Measurements from ENCODE around the gene MRO. TPM values are rescaled to one million over a fixed set of nuclear protein-coding genes. Genes with fewer than 3 reads are reported as not detected.

The MRO gene
- total and polyA plus RNA-seq, 2 of the 4 experiments (the other 2 are of a cell fraction): not detected

DNA sequence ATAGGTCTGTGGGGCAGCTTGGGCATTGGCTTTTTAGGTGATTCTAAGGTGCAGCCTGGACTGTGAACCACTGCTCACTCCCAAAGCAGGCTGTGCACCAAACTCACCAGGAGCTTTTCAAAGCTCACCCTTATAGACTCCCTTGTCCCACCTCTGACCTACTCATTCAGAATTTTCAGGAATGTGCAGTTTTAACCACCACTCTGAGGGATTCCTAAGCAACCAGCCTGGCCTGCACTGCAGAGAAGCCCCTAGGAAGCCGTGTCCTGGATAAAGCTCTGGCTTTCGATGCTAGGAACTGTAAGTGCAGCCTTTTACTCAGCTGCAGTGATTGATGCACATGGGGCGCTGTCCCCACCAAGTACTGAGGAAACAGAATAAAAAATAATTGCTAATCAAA, 33.0 kb downstream of the MRO start:
- TF ChIP-seq SMC3 (IDR thresholded peaks at IDR 0.05; ENCODE audit: low read depth, low read length): no peak
- TF ChIP-seq, protein P1, sequence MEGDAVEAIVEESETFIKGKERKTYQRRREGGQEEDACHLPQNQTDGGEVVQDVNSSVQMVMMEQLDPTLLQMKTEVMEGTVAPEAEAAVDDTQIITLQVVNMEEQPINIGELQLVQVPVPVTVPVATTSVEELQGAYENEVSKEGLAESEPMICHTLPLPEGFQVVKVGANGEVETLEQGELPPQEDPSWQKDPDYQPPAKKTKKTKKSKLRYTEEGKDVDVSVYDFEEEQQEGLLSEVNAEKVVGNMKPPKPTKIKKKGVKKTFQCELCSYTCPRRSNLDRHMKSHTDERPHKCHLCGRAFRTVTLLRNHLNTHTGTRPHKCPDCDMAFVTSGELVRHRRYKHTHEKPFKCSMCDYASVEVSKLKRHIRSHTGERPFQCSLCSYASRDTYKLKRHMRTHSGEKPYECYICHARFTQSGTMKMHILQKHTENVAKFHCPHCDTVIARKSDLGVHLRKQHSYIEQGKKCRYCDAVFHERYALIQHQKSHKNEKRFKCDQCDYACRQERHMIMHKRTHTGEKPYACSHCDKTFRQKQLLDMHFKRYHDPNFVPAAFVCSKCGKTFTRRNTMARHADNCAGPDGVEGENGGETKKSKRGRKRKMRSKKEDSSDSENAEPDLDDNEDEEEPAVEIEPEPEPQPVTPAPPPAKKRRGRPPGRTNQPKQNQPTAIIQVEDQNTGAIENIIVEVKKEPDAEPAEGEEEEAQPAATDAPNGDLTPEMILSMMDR (conservative IDR thresholded peaks at IDR 0.05; ENCODE audit: low read depth, low read length): no peak
- TF ChIP-seq CHD1 (IDR thresholded peaks at IDR 0.05; ENCODE audit: low read depth, low read length): no peak
- TF ChIP-seq RAD21 (IDR thresholded peaks at IDR 0.05; ENCODE audit: low read length): no peak
- no peak for TF ChIP-seq MXI1 (IDR thresholded peaks at IDR 0.05; ENCODE audit: borderline replicate concordance, low read depth, low read length)
- TF ChIP-seq, protein P2, sequence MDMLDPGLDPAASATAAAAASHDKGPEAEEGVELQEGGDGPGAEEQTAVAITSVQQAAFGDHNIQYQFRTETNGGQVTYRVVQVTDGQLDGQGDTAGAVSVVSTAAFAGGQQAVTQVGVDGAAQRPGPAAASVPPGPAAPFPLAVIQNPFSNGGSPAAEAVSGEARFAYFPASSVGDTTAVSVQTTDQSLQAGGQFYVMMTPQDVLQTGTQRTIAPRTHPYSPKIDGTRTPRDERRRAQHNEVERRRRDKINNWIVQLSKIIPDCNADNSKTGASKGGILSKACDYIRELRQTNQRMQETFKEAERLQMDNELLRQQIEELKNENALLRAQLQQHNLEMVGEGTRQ (IDR thresholded peaks at IDR 0.05; ENCODE audit: low read depth, low read length): no peak
- no peak for TF ChIP-seq RCOR1 (IDR thresholded peaks at IDR 0.05; ENCODE audit: insufficient replicate concordance, low read length)
- TF ChIP-seq MAFK (IDR thresholded peaks at IDR 0.05; ENCODE audit: low read depth, low read length): no peak
- TF ChIP-seq FOS (IDR thresholded peaks at IDR 0.05; ENCODE audit: low read depth, low read length): no peak
- no peak for TF ChIP-seq MAZ (IDR thresholded peaks at IDR 0.05; ENCODE audit: borderline replicate concordance, low read depth, low read length)
- no peak for TF ChIP-seq NFE2L2 (IDR thresholded peaks at IDR 0.05; ENCODE audit: low read depth, low read length)
- TF ChIP-seq CEBPB (IDR thresholded peaks at IDR 0.05; ENCODE audit: low read depth, low read length): no peak
- no peak for TF ChIP-seq BHLHE40 (IDR thresholded peaks at IDR 0.05; ENCODE audit: low read depth, low read length)
- TF ChIP-seq, protein P3, sequence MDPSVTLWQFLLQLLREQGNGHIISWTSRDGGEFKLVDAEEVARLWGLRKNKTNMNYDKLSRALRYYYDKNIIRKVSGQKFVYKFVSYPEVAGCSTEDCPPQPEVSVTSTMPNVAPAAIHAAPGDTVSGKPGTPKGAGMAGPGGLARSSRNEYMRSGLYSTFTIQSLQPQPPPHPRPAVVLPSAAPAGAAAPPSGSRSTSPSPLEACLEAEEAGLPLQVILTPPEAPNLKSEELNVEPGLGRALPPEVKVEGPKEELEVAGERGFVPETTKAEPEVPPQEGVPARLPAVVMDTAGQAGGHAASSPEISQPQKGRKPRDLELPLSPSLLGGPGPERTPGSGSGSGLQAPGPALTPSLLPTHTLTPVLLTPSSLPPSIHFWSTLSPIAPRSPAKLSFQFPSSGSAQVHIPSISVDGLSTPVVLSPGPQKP (IDR thresholded peaks at IDR 0.05; ENCODE audit: borderline replicate concordance, low read depth, low read length): no peak
- no peak for TF ChIP-seq RFX5 (IDR thresholded peaks at IDR 0.05; ENCODE audit: low read depth, low read length)
- TF ChIP-seq POLR2A (IDR thresholded peaks at IDR 0.05; ENCODE audit: low read depth, low read length): no peak
- no peak overlapping the region for H3K27ac ChIP-seq (ENCODE audit: insufficient read depth, low read length)
- no peaks in the 10 kb centered on the region for H3K4me1 ChIP-seq (ENCODE audit: control insufficient read depth, insufficient read depth, low read length)
- no peak overlapping the region for H2AK5ac ChIP-seq (ENCODE audit: low read depth, low read length)
- H2BK5ac ChIP-seq (ENCODE audit: low read depth, low read length, poor library complexity, severe bottlenecking): no peak overlapping the region
- intact Hi-C loops (cut with micrococcal nuclease): no loop called here
- H3K27me3 ChIP-seq (ENCODE audit: control insufficient read depth, insufficient read depth, low read length): no peaks in the 10 kb centered on the region
- in situ Hi-C loops (cut with MboI; ENCODE audit: low sequenced_read_pairs): no loop called here
- no peaks in the 10 kb centered on the region for H3K9me3 ChIP-seq (ENCODE audit: control insufficient read depth, insufficient read depth, low read length)
- H3K56ac ChIP-seq (ENCODE audit: extremely low read depth, insufficient read depth, low read length): no peak overlapping the region
- no peaks in the 10 kb centered on the region for H3K9me1 ChIP-seq (ENCODE audit: insufficient read depth, low read length)
- no peak overlapping the region for H3K9ac ChIP-seq (ENCODE audit: low read depth, low read length)
- no TSS peak for BruUV-seq (replicated peaks)
- H2BK20ac ChIP-seq (ENCODE audit: low read depth, low read length): no peak overlapping the region
- no peak overlapping the region for H3K4me3 ChIP-seq (ENCODE audit: insufficient read depth, low read depth, low read length)
- dilution Hi-C loops (cut with HindIII; ENCODE audit: low sequenced_read_pairs, unreplicated experiment): no loop called here
- ChIA-PET CTCF (interaction anchor here (0.8 kb wide), 1 partner anchor 11 kb away, joined by 3 read pairs; no protein-coding TSS in a partner anchor), POLR2A (ENCODE audit: unreplicated experiment) (no interaction called here)
- no peak overlapping the region for H2BK120ac ChIP-seq (ENCODE audit: low read depth, low read length)
- H4K5ac ChIP-seq (ENCODE audit: low read depth, low read length): no peak overlapping the region
- no peaks in the 10 kb centered on the region for H3K79me1 ChIP-seq (ENCODE audit: low read depth in 1 of 2, low read length in 2 of 2)
- no peak overlapping the region for H3K18ac ChIP-seq (ENCODE audit: low read depth, low read length)
- H2AFZ ChIP-seq (replicated peaks; ENCODE audit: low read length, poor library complexity): no peak overlapping the region
- DNase-seq (no peak), ATAC-seq (ENCODE audit: low read depth) (no peak)
- H2BK15ac ChIP-seq (ENCODE audit: low read depth, low read length): no peak overlapping the region
- H3K4ac ChIP-seq (ENCODE audit: low read depth, low read length): no peak overlapping the region
- H4K91ac ChIP-seq (ENCODE audit: insufficient read depth, low read depth, low read length): no peak overlapping the region
- no peak overlapping the region for H4K8ac ChIP-seq (ENCODE audit: low read depth in 2 of 2, low read length in 2 of 2)
- H3K23ac ChIP-seq (ENCODE audit: low read depth, low read length): no peak overlapping the region
- no peaks in the 10 kb centered on the region for H3K36me3 ChIP-seq (ENCODE audit: control insufficient read depth, insufficient read depth, low read length)
- H3K14ac ChIP-seq (replicated peaks; ENCODE audit: low read depth, low read length): no peak overlapping the region
- H4K20me1 ChIP-seq (ENCODE audit: insufficient read depth, low read length): no peaks in the 10 kb centered on the region
- no peak overlapping the region for H3K4me2 ChIP-seq (ENCODE audit: low read depth, low read length)
- 50% methylated on average over 1 of the region's 3 CpGs; no CpG with 5 or more reads in 1 of the 2 experiments for WGBS, 2 experiments (ENCODE audit: extremely low coverage in 2 of 2, insufficient read length in 1 of 2)
- no peak overlapping the region for H2AK9ac ChIP-seq (replicated peaks; ENCODE audit: low read depth, low read length, poor library complexity)
